Kasumi-1 (cell line): ENCODE measurements around the gene TRIM29.

Experiments used
- DNase-seq, 2 experiments: peaks; one replicate each; lab custom pipeline; 2025; lab: John Stamatoyannopoulos, UW

Gene TRIM29

GRCh38 chr11:120139316-120140069, 1.6 kb upstream of the TRIM29 start:
- DNase-seq: no peak

GRCh38 chr11:120137187-120137610, 714 bp downstream of the TRIM29 start:
- no peak for DNase-seq

GRCh38 chr11:120136356-120136755, 1.6 kb downstream of the TRIM29 start:
- no peak for DNase-seq

GRCh38 chr11:120135838-120136237, 2.1 kb downstream of the TRIM29 start:
- no peak for DNase-seq

- DNase-seq: no peak
Observed at GRCh38 chr11:120134931-120135228, 3.0 kb downstream of the TRIM29 start.

GRCh38 chr11:120134106-120134930, 3.6 kb downstream of the TRIM29 start:
- DNase-seq: no peak

GRCh38 chr11:120133216-120134105, 4.5 kb downstream of the TRIM29 start:
- DNase-seq: no peak

GRCh38 chr11:120132645-120133185, 5.2 kb downstream of the TRIM29 start:
- no peak for DNase-seq

- DNase-seq: no peak
Observed at GRCh38 chr11:120131941-120132644, 5.8 kb downstream of the TRIM29 start.

GRCh38 chr11:120130991-120131760, 6.7 kb downstream of the TRIM29 start:
- no peak for DNase-seq

- no peak for DNase-seq
Observed at GRCh38 chr11:120130176-120130980, 7.5 kb downstream of the TRIM29 start.

- no peak for DNase-seq
Observed at GRCh38 chr11:120129570-120129969, 8.3 kb downstream of the TRIM29 start.

GRCh38 chr11:120128392-120129119, 9.4 kb downstream of the TRIM29 start:
- DNase-seq: no peak

GRCh38 chr11:120127236-120127635, 10.7 kb downstream of the TRIM29 start:
- DNase-seq: no peak

- DNase-seq: no peak
Observed at GRCh38 chr11:120126620-120127019, 11.3 kb downstream of the TRIM29 start.

- DNase-seq: no peak
Observed at GRCh38 chr11:120125509-120125908, 12.4 kb downstream of the TRIM29 start.

GRCh38 chr11:120125024-120125423, 12.9 kb downstream of the TRIM29 start:
- no peak for DNase-seq

- no peak for DNase-seq
Observed at GRCh38 chr11:120124355-120124754, 13.6 kb downstream of the TRIM29 start.

- no peak for DNase-seq
Observed at GRCh38 chr11:120123946-120124345, 14.0 kb downstream of the TRIM29 start.
